Immature natural killer cell (primary cell): ENCODE data around the gene FAR1. TPM values are rescaled to one million over a fixed set of nuclear protein-coding genes. Genes with fewer than 3 reads are reported as not detected.
"Not testable (repeated sequence)": the region's sequence is repeated elsewhere in the genome, so short reads cannot be mapped to it uniquely, and the experiment has no call there.

Source experiments
- DNase-seq, 3 donors: peaks; one replicate each; pipeline ENCODE4 v3.0.0; 2022; ENCODE audit warnings: mixed read lengths in 1 of 3
- H3K27ac Mint-ChIP-seq, 6 donors: one replicate each; pipeline ENCODE4 v1.8.0; 2020; ENCODE audit warnings: mixed read lengths in 6 of 6, mild to moderate bottlenecking in 5 of 6, inconsistent platforms in 4 of 6, moderate library complexity in 3 of 6
- H3K27me3 Mint-ChIP-seq, 3 donors: one replicate each; pipeline ENCODE4 v1.8.0; 2020 to 2021; ENCODE audit warnings: low read depth in 3 of 3, mild to moderate bottlenecking in 3 of 3, mixed read lengths in 3 of 3, moderate library complexity in 3 of 3, inconsistent platforms in 1 of 3
- H3K36me3 Mint-ChIP-seq, 3 donors: one replicate each; pipeline ENCODE4 v1.8.0; 2020; ENCODE audit warnings: mixed read lengths in 3 of 3, inconsistent platforms in 2 of 3, mild to moderate bottlenecking in 2 of 3
- H3K4me1 Mint-ChIP-seq, 2 donors: one replicate each; pipeline ENCODE4 v1.8.0; 2020; ENCODE audit warnings: inconsistent platforms in 2 of 2, mild to moderate bottlenecking in 2 of 2, mixed read lengths in 2 of 2, moderate library complexity in 1 of 2
- H3K4me3 Mint-ChIP-seq, 5 donors: one replicate each; pipeline ENCODE4 v1.8.0; 2020; ENCODE audit warnings: mild to moderate bottlenecking in 5 of 5, mixed read lengths in 5 of 5, inconsistent platforms in 3 of 5, moderate library complexity in 3 of 5
- H3K9me3 Mint-ChIP-seq, 6 donors: one replicate each; pipeline ENCODE4 v1.8.0; 2020; ENCODE audit warnings: mild to moderate bottlenecking in 6 of 6, mixed read lengths in 6 of 6, inconsistent platforms in 4 of 6, moderate library complexity in 3 of 6
- polyA plus RNA-seq, 3 donors: library from polyadenylated mRNA; unstranded; fragments of 300-500 nt; fragmentation: Illumina TruSeq; gene quantifications; one replicate each; pipeline ENCODE4 v1.2.3, GENCODE V29; 2021

Gene FAR1, protein sequence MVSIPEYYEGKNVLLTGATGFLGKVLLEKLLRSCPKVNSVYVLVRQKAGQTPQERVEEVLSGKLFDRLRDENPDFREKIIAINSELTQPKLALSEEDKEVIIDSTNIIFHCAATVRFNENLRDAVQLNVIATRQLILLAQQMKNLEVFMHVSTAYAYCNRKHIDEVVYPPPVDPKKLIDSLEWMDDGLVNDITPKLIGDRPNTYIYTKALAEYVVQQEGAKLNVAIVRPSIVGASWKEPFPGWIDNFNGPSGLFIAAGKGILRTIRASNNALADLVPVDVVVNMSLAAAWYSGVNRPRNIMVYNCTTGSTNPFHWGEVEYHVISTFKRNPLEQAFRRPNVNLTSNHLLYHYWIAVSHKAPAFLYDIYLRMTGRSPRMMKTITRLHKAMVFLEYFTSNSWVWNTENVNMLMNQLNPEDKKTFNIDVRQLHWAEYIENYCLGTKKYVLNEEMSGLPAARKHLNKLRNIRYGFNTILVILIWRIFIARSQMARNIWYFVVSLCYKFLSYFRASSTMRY
- polyA plus RNA-seq = 10 to 100 TPM; 12.6 to 39.6 (median 25.2) TPM

DNA sequence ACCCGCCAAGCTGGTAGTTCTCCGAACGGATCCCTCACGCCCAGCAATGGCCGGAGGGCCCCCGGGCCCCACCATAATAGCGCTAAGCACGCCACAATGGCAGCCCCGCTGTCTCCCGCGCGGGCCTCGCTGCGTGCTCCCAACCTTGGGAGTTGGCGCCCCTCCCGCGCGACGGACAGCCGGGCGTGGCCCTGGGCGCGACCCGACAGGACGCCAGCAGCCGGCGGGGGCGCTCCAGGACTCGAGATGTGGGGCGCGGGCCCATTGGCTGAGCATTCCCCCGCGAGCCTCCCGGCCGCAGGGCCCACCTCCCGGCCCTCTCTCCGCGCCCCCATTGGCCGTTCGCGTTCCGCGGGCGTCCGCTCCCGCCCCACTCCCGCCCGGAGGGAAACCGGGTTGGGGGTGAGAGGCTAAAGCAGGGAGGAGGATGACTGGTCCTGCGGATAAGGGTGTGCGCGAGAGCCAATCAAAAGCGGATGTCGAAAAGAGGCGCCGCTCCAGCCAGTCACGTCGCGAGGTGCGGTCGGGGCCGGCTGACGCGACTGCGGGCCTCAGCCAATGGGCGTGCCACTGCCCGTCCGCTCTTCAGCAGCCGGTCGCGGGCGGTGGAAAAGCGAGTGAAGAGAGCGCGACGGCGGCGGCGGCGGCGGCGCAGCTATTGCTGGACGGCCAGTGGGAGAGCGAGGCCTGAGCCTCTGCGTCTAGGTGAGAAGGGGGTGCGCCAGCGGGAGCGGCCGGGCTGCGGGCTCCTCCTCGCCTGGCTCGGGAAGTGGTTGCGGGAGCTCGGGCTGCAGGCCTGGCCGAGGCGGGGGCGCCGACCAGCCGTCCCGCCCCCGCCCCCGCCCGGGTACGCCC lies at the start of gene FAR1:
Gene FAR1 (plus strand): TSS at position 567 of the 855 bp plus-strand sequence. CDS start 26,098 bp downstream, outside the sequence.
- Mint-ChIP-seq H3K9me3 (no peaks in the 10 kb centered on the region), H3K4me3 (peak within 1 kb of the TSS; percentile 90 to 98 (median 94)), H3K27ac (peak within 1 kb of the TSS; percentile 80 to 94 (median 88)), H3K4me1 (peaks cover 44 to 52% of the 10 kb centered on the region in 2 donors), H3K27me3 (peaks cover 6 to 15% (median 9%) of the 10 kb centered on the region in 3 donors), H3K36me3 (no peaks in the 10 kb centered on the region)
- DNase-seq = peak; percentile 96 to 97 (median 97)

DNA sequence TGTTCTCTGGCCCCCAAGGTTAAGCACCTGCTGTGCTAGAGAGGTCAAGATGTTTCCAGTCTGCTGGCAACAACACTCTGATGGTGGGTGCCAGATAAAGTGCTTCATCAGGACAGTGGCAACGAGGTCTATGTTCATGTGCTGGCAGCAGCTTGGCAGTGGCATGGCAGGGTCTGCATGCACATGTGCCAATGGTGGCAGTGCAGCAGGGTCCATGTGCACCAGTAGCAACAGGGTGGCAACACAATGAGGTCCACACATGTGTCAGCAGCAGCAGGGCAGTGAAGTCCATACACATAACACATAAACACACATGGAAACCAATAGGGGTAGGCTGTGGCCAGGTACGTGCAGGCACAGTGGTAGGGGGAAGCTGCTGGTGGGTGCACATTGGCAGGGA lies 48.4 kb upstream of the FAR1 start:
- Mint-ChIP-seq H3K4me3 (no peak overlapping the region), H3K4me1 (no peaks in the 10 kb centered on the region), H3K9me3 (peaks cover 8 to 41% (median 23%) of the 10 kb centered on the region in 6 donors), H3K36me3 (peaks cover 11 to 22% (median 17%) of the 10 kb centered on the region in 3 donors), H3K27me3 (peaks cover 2 to 9% (median 3%) of the 10 kb centered on the region in 3 donors), H3K27ac (peak overlapping the region in 1 of 6 donors; percentile 21)
- no peak for DNase-seq

DNA sequence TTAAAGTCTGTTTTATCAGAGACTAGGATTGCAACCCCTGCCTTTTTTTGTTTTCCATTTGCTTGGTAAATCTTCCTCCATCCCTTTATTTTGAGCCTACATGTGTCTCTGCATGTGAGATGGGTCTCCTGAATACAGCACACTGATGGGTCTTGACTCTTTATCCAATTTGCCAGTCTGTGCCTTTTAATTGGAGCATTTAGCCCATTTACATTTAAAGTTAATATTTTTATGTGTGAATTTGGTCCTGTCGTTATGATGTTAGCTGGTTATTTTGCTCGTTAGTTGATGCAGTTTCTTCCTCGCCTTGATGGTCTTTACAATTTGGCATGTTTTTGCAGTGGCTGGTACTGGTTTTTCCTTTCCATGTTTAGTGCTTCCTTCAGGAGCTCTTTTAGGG lies 41.6 kb upstream of the FAR1 start:
- H3K9me3 Mint-ChIP-seq, H3K27me3 Mint-ChIP-seq, H3K36me3 Mint-ChIP-seq, H3K27ac Mint-ChIP-seq, H3K4me3 Mint-ChIP-seq, H3K4me1 Mint-ChIP-seq, DNase-seq: not testable (repeated sequence)

DNA sequence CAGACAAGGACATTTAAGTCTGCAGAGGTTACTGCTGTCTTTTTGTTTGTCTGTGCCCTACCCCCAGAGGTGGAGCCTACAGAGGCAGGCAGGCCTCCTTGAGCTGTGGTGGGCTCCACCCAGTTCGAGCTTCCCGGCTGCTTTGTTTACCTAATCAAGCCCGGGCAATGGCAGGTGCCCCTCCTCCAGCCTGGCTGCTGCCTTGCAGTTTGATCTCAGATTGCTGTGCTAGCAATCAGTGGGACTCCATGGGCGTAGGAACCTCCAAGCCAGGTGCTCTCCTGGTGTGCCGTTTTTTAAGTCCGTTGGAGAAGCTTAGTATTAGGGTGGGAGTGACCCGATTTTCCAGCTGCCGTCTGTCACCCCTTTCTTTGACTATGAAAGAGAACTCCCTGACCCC lies 39.8 kb upstream of the FAR1 start:
- H3K27me3 Mint-ChIP-seq = peaks cover 0 to 18% (median 6%) of the 10 kb centered on the region in 3 donors
- not testable (repeated sequence) for H3K9me3 Mint-ChIP-seq, H3K4me3 Mint-ChIP-seq, DNase-seq, H3K27ac Mint-ChIP-seq, H3K36me3 Mint-ChIP-seq, H3K4me1 Mint-ChIP-seq

DNA sequence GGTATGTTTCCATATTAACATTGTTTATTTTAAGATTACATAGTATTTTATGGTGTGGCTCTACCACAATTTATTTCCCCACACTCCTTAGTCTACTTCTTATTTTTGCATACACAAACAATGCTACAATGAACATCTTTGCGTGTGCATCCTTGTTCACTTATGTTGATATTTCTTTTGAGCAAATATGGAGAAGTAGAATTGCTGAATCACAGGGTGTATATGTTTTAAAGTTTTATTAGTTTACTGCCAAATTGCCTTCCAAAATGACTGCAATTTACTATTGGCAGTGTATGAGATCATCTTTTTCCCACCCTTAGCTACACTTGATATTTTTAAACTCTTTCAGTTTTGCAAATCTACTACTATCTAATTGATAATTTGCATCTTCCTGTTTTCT lies 38.7 kb upstream of the FAR1 start:
- H3K27ac Mint-ChIP-seq = no peak overlapping the region
- peaks cover 0 to 10% (median 7%) of the 10 kb centered on the region in 3 donors for H3K36me3 Mint-ChIP-seq
- H3K4me1 Mint-ChIP-seq = no peaks in the 10 kb centered on the region
- H3K9me3 Mint-ChIP-seq = peaks cover 2 to 6% (median 5%) of the 10 kb centered on the region in 6 donors
- DNase-seq = no peak
- H3K4me3 Mint-ChIP-seq = no peak overlapping the region
- H3K27me3 Mint-ChIP-seq = peaks cover 0 to 16% (median 6%) of the 10 kb centered on the region in 3 donors

DNA sequence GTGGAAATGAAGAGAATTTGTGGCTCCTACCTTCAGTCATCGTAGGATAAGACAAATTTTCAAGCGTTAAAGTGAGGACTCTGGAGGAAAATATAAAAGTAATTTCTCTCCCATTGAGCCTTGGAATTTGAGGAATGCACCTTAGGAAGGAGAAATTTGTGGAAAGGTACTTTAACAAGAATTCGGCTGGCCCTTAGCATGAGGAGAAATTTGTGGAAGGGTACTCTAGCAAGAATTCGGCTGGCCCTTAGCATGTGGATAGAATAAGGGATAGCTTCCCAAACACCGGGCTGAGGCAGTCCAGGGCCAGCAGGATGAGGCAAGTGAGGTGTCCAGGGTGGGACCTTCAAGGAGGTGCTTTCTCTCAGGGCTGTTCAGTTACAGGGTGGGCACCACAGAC lies 33.2 kb upstream of the FAR1 start:
- H3K9me3 Mint-ChIP-seq = peaks cover 0 to 8% (median 4%) of the 10 kb centered on the region in 6 donors
- H3K27me3 Mint-ChIP-seq = peaks cover 0 to 13% (median 8%) of the 10 kb centered on the region in 3 donors
- H3K4me1 Mint-ChIP-seq = no peaks in the 10 kb centered on the region
- no peak for DNase-seq
- no peak overlapping the region for H3K4me3 Mint-ChIP-seq
- H3K27ac Mint-ChIP-seq = no peak overlapping the region
- H3K36me3 Mint-ChIP-seq = peaks cover 0 to 12% (median 10%) of the 10 kb centered on the region in 3 donors

DNA sequence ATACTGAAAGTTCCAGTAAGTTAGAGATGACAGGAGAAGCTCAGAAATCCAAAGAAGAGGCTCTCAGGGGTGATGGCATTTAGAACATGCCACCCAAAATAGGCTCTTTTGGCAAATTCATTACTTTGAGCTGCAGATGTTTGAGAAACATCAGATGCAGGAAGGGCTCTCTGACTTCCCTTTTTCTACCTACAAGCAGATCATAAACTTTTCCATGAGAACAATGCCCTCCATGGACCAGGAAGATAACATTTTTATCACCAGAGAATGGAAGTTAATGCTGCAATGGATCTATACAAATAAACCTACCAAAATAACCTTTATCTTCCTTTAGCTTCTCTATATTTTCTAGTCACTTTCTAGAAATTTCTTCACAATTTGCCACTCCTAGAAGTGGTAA lies 32.7 kb upstream of the FAR1 start:
- Mint-ChIP-seq H3K4me3 (no peak overlapping the region), H3K36me3 (peaks cover 0 to 12% (median 10%) of the 10 kb centered on the region in 3 donors), H3K9me3 (peaks cover 0 to 8% (median 4%) of the 10 kb centered on the region in 6 donors), H3K4me1 (no peaks in the 10 kb centered on the region), H3K27ac (no peak overlapping the region), H3K27me3 (peaks cover 0 to 12% (median 11%) of the 10 kb centered on the region in 3 donors)
- no peak for DNase-seq

DNA sequence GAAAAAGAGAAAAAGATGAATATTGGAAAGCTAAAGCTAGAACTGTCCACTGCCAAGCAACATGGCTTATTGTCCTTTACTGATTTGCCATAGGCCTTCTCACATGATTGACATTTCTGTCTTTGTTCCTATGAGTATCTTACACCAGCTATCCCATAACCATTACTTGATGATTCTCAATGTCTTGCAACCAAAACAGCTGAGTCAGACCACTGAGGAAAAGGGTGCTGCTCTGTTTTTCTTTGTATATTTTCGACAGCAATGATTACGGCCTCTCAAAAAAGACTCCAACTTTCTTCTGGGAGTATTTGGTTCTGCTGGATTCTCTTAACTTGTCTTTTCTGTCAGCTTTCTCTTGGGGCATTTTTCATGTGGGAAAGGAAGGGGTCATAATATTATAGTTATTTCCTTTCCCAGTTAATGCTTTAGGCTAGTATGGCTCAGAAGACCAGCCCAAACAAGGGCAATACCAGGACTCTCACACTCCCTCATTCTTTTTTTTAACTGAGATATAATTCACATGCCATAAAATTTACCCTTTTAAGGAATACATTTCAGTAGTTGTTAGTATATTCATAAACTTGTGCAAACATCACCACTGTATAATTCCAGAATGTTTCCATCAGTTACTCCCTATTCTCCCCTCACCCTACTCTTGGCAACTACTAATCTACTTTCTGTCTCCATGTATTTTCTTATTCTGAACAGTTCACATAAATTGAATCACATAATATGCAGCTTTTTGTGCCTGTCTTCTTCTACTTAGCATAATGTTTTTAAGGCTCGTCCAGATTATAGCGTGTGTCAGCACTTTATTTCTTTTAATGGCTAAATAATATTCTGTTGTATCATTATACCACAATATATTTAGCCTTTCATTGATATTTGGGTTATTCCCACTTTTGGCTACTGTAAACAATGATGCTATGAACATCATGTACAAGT lies 31.1 kb upstream of the FAR1 start:
- Mint-ChIP-seq H3K9me3 (peaks cover 0 to 8% (median 3%) of the 10 kb centered on the region in 6 donors), H3K27me3 (peaks cover 0 to 9% (median 9%) of the 10 kb centered on the region in 3 donors), H3K36me3 (peaks cover 0 to 4% (median 4%) of the 10 kb centered on the region in 3 donors), H3K4me3 (no peak overlapping the region), H3K4me1 (peaks cover 0 to 4% of the 10 kb centered on the region in 2 donors), H3K27ac (no peak overlapping the region)
- DNase-seq = no peak

DNA sequence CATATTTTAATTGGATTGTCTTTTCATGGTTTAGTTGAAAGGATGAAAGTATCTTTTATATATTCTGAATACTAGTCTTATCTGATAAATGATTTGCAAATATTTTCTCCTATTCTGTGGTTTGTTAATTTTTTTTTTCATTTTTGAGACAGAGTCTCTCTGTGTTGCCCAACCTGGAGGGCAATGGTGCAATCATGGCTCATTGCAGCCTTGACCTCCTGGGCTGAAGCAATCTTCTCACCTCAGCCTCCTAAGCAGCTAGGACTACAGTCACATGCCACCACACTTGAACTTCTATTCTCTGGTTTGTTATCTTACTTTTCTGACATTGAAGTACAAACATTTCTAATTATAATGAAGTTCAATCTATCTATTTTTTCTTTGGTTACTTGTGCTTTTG lies 30.0 kb upstream of the FAR1 start:
- Mint-ChIP-seq H3K4me1 (peaks cover 0 to 4% of the 10 kb centered on the region in 2 donors), H3K9me3 (peaks cover 0 to 8% (median 2%) of the 10 kb centered on the region in 6 donors), H3K4me3 (no peak overlapping the region), H3K27me3 (peaks cover 2 to 9% (median 2%) of the 10 kb centered on the region in 3 donors), H3K36me3 (peaks cover 0 to 4% (median 4%) of the 10 kb centered on the region in 3 donors), H3K27ac (no peak overlapping the region)
- DNase-seq = no peak

DNA sequence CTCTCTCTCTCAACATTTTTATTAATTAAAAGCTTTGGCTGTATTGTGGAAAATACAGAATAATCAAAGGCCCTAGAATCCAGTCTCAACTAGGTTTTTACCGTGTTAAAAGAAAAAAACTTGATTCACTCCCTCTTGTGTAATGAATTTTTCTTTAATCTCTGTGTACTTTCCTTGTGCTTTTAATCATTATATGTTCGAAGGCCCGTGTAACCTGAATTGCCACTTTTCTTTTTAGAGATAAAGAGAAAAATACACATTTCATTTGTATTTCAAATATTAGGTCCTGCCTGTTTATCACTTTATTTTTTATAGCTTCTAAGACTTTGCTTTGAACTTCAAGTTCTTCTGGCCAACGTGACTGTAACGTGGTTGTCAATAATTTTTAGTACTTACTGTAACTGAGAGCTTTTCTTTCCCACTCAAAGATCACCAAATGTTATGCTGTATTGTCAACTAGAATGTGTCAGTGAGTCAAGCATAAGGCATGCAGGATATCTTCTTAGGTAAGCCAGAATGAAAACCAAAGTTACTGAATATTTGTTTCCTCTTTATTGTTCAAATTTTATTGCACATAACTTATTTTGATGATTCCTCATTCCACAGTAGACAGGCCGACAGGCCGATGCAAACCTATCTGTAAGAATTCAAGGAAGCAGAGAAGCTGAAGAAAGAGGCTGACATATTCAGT lies 23.3 kb upstream of the FAR1 start:
- H3K36me3 Mint-ChIP-seq = peaks cover 0 to 4% (median 0%) of the 10 kb centered on the region in 3 donors
- H3K9me3 Mint-ChIP-seq = peaks cover 0 to 2% (median under 1%) of the 10 kb centered on the region in 6 donors
- H3K27me3 Mint-ChIP-seq = peaks cover 0 to 6% (median 5%) of the 10 kb centered on the region in 3 donors
- no peak overlapping the region for H3K27ac Mint-ChIP-seq
- H3K4me3 Mint-ChIP-seq = no peak overlapping the region
- DNase-seq = no peak
- H3K4me1 Mint-ChIP-seq = peaks cover 0 to 4% of the 10 kb centered on the region in 2 donors

DNA sequence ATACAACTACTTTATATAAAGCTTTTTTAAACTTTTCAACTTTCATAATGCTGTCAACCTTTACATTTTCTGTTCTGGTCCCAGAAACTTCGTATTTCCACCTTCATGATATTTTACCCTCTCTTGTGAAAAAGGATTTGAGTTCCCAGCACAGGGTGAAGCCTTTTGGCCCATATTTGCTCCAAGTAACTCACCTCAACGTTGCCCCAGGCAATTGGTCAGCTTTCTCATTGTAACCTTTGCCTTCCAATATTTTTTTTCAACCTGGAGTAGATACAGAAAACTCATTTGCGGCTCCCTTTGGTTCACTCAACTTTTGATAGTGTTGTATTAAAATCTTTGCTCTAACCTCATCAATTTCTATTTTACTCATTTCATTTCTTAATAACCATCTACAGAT lies 21.1 kb upstream of the FAR1 start:
- Mint-ChIP-seq H3K27me3 (peaks cover 0 to 6% (median 6%) of the 10 kb centered on the region in 3 donors), H3K9me3 (no peaks in the 10 kb centered on the region), H3K4me3 (no peak overlapping the region), H3K27ac (no peak overlapping the region), H3K4me1 (no peaks in the 10 kb centered on the region), H3K36me3 (peaks cover 0 to 5% (median 0%) of the 10 kb centered on the region in 3 donors)
- no peak for DNase-seq

DNA sequence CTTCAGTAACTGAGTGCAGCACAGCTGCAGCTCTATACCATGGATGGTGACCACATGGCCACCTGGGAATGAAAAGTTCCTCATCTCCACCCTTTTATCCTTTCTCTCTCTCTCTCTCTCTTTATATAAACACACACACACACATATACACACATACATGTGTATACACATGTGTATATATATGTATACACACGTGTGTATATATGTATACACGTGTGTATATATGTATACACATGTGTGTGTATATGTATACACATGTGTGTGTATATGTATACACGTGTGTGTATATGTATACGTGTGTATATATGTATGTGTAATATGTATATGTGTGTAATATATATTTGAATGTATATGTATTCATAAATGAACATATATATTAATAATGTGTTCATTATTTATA lies 18.8 kb upstream of the FAR1 start:
- Mint-ChIP-seq H3K9me3 (peaks cover 0 to 3% (median 0%) of the 10 kb centered on the region in 6 donors), H3K4me3 (no peak overlapping the region), H3K27ac (no peak overlapping the region), H3K4me1 (no peaks in the 10 kb centered on the region), H3K36me3 (peaks cover 0 to 10% (median 4%) of the 10 kb centered on the region in 3 donors), H3K27me3 (peaks cover 0 to 10% (median 5%) of the 10 kb centered on the region in 3 donors)
- no peak for DNase-seq
